GM21390 (cell line): ENCODE measurements around the gene MXRA5.
"Not testable (repeated sequence)": the region's sequence is repeated elsewhere in the genome, so short reads cannot be mapped to it uniquely, and the experiment has no call there.

Experiments used
- ATAC-seq: cut with Tn5 transposase; IDR thresholded peaks from one replicate; pipeline ENCODE4 v1.9.1; 2021; ENCODE audit not compliant: unreplicated experiment

The MXRA5 gene

GRCh38 chrX:3345281-3346191 is 916 bp downstream of the MXRA5 start:
- no peak for ATAC-seq

DNA sequence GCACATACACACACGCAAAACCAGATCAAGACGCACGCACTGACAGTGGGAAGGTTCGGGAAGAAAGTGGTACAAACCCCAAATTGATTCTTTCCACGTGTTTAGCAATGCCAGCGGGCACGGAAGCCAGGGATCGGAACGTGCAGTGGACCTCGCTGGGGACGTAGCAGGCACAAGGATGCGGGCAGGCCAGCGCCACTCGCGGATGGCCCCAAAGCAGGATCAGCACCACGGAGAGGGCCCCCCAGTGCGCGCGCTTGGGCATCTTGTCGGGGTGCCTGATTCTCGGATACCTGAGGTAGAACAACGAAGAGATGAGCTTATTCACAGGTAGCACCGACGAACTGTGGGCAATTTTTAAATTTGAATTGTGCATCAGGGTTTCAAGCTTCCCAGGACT is 2.9 kb downstream of the MXRA5 start:
- ATAC-seq: not testable (repeated sequence)

GRCh38 chrX:3340016-3340415 is 6.4 kb downstream of the MXRA5 start:
- no peak for ATAC-seq

- ATAC-seq: no peak
Measured at GRCh38 chrX:3326681-3327080, 19.8 kb downstream of the MXRA5 start.

DNA sequence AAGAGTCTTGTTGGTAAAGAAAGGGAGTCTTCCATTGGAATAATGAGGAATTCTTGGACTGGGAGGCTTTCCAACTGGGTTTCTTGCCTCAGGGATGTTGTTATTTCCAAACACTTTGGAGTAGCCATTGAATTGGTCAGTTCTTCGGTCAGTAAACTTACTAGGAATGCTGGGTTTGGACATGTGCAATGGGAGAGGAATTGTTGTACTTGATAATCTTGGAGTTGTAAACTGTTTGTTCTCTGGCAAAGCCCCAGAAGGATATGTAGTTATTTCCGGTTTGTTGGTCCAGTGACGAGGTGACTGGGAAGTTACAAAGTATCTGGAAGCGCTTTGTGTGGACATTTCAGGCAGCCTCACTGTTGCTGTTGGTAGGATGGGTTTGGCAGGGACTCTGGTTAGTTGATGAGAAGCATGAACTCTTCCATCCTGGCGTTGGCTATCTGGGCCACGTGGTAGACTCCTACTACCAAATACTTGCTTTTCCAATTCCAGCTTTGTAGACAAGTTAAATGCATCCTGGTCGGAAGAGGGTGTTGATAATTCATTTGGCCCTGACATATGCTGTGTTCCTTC is 25.9 kb downstream of the MXRA5 start:
- ATAC-seq: no peak

DNA sequence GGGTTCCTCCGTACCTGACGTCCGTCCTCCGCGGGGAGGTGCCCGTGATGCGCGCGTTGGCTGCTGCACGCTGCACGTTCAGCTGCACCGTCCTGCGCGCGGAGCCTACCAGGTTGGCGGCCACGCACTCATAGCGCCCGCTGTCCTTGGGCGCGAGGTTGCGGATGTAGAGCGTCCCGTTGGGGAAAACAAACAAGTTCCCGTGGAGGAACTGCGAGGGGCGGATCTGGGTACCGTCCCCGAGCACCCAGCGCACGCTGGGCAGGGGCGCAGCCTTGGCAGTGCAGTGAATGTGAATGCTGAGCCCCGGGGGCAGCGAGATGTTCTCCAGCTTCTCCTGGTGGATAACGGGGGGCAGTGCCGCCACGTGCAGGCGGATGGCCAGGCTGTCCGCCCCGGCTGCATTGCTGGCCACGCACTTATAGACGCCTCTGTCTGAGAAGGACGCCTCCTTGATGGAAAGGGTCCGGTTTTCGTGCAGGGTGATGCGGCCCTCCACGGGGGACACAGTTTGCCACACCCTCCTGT is 29.2 kb downstream of the MXRA5 start:
- ATAC-seq: no peak

GRCh38 chrX:3312109-3312508 is 34.3 kb downstream of the MXRA5 start:
- no peak for ATAC-seq

GRCh38 chrX:3307881-3308280 is 38.6 kb downstream of the MXRA5 start:
- ATAC-seq: no peak

- no peak for ATAC-seq
Measured at GRCh38 chrX:3299636-3300035, 46.8 kb downstream of the MXRA5 start.

- ATAC-seq: no peak
Measured at GRCh38 chrX:3295731-3296130, 50.7 kb downstream of the MXRA5 start.

DNA sequence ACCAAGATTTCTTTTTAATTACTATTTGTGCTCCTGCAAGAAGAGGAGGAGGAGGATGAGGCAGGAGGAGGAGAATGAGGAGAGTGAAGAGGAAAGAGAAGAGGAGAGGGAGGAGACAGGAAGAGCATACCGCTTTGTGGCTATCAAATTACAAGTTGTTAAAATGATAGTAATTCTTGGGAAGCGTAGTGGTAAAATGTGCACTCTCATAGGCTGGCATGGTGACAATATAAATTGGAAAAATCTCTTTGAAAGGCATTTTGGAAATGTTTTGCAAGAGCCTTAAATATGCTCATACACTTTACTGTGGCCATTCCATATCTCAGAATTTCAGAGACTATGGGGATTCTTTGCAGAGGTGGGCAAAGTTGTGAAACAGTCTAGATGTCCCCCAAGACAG is 53.2 kb downstream of the MXRA5 start:
- no peak for ATAC-seq

DNA sequence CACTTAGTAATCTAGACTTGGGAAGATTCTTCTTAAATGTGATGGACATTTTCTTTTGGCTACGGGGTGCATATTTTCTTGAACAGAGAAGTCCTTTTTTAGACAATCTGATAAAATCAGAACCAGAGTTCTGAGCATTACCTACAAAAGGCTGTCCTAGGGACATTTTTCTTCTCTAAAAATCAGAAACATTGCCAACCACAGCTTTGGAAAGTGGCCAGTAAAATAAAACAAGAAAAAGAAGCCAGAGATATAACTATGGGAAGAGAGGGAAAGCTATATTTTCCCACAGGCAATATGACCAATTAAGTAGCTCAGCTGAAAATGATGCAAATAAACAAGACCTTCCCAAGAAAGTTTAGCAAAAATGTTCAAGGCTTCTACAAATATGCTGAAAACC is 55.9 kb downstream of the MXRA5 start:
- ATAC-seq: no peak

DNA sequence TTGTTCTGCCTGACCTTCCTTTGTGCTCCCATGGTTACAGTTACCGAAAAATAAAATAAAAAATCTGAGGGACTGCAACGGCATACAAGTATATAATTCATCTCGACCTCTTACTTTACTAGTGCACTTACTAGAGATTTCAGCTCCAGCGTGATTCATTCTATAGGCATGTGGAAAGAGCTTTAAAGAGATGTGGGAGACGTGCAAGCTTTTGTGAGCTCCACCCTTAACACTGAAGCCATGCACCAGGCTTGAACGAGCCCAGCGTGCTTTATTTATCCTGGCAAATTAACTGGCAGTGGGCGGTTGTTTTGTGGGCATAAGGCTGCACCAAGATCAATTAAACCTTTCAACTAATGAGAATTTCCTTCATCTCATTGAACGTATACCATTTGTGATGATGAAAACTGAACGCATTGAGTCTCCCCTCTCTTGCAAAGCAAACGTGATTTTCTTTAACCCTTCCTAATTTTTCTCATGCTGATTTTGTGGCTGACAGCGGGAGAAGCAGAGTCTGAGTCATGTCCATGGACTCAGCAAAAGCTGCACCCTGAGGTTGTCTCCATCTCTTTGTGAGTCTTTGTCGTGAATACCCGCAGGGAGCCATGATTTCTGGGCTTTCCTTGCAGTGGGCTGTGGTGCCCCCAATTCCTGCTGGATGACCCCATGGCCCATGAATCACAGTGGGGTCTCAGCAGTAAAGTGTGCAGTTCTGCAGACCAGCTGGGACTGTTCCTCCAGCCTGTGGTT is 60.1 kb downstream of the MXRA5 start:
- no peak for ATAC-seq

DNA sequence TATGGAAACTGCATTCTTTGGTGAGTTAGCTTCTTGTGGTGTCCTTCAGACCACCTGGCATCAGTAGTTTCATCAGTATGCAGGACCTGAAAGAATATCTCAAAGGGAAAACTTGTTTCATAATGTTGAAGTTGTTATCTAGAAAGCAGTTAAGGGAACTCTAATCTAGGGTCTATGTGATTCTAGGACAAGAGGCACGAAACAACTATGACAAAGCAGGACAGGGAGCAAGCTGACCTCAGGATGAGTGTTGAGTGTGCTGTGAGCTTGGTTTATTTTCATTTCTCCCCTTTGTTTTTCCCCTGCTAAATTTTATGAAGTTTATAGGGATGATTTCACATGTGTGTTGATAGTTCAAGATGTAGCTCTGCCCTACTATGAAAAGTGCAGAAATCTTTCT is 65.7 kb downstream of the MXRA5 start:
- no peak for ATAC-seq

DNA sequence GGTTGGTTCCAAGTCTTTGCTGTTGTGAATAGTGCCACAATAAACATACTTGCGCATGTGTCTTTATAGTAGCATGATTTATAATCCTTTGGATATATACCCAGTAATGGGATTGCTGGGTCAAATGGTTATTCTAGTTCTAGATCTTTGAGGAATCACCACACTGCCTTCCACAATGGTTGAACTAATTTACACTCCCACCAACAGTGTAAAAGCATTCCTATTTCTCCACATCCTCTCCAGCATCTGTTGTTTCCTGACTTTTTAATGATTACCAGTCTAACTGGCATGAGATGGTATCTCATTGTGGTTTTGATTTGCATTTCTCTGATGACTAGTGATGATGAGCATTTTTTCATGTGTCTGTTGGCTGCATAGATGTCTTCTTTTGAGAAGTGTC is 72.8 kb downstream of the MXRA5 start:
- not testable (repeated sequence) for ATAC-seq

- ATAC-seq: no peak
Measured at GRCh38 chrX:3271834-3272186, 74.6 kb downstream of the MXRA5 start.

DNA sequence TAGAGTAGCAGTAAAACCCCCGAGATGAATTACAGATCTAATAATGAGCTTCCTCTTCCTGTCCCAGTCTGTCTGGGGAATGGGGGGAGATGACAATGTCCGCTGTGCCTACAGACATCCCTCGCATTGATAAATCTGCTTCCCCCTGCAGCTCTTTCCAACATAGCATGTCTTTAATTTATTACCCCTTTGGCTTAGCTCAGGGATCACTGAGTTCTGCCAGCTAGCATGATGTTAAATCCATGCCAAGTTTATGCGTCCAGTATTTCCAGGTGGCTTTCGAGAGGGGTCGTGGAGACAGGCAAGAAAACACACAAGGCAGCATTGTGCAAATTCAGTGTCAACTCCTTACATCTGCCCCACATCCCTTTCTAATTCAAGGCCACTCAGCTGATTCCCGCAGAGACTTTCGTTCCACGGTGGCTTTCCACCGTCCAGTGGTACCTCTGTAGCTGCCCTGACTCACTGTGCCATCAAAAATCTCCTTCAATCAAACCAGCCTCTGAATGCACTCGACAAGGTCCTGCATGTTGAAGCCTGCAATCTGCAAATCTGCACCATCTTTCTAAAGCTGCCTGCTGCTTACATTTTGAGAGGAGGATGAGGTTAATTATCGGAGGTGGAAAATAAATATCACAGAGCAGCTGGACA is 75.1 kb downstream of the MXRA5 start:
- no peak for ATAC-seq

- no peak for ATAC-seq
Measured at GRCh38 chrX:3268829-3269228, 77.6 kb downstream of the MXRA5 start.

DNA sequence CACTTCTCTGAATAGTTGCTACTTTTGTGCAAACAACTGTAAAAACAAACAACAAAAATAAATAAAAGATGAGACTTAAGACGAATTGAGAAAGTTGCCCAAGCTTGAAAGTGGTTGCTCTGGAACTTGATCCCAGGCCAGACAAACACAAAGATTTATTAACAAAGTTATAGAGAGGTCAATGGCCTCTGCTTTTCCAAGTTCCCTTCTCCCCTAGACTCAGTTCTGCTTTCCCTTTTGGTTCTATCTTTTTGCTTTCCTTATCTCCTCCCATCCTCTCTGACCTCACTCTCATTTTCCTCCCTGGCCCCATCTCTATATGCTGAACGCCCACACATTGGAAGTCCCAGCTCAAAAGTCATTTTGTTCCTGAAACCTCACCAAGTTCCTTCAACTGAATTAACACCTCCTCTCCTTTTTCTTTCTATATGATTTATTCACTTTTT is 82.7 kb downstream of the MXRA5 start:
- no peak for ATAC-seq

- no peak for ATAC-seq
Measured at GRCh38 chrX:3262901-3263300, 83.6 kb downstream of the MXRA5 start.
